GM18498 (cell line): ENCODE measurements around the gene ELOVL6.
"Not testable (repeated sequence)": the region's sequence is repeated elsewhere in the genome, so short reads cannot be mapped to it uniquely, and the experiment has no call there.

Experiments
- ATAC-seq: cut with Tn5 transposase; IDR thresholded peaks from one replicate; pipeline ENCODE4 v1.9.1; 2021; ENCODE audit warnings: mild to moderate bottlenecking, moderate library complexity; ENCODE audit not compliant: unreplicated experiment

ELOVL6 gene

GRCh38 chr4:110163327-110164069 is 34.9 kb downstream of the ELOVL6 start:
- ATAC-seq: no peak

- no peak for ATAC-seq
Measured at GRCh38 chr4:110160618-110161017, 37.8 kb downstream of the ELOVL6 start.

GRCh38 chr4:110159541-110159940 is 38.9 kb downstream of the ELOVL6 start:
- no peak for ATAC-seq

DNA sequence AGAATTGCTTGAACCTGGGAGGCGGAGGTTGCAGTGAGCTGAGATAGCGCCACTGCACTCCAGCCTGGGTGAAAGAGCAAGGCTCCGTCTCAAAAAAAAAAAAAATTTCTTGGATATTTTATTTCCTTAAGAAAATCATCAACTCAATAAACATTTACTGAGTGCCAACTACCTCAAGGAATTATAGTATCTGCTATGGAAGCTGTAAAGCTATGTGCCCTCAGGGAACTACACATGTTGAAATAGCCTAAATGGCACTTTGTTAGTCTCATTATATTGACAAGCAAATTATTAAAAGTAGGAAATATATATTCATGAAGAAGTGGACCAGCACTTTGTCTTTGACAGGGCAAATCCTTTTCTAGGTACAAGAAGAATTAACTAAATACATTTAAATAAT is 40.8 kb downstream of the ELOVL6 start:
- no peak for ATAC-seq

DNA sequence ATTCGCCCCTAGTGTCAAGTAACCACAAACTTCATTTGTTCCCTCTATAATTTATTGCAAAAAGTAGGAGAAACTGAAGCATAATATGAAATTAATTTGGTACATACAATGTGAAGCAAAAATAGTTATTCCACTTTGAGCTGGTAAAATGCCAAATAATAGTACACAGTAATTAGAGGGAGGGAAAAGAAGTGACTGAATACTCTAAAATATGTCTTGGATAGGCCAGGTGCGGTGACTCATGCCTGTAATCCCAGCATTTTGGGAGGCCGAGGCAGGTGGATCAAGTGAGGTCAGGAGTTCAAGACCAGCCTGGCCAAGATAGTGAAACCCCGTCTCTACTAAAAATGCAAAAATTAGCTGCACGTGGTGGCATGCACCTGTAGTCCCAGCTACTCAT is 41.2 kb downstream of the ELOVL6 start:
- not testable (repeated sequence) for ATAC-seq

- ATAC-seq: no peak
Measured at GRCh38 chr4:110156442-110156841, 42.0 kb downstream of the ELOVL6 start.

GRCh38 chr4:110155654-110156053 is 42.8 kb downstream of the ELOVL6 start:
- no peak for ATAC-seq

GRCh38 chr4:110154582-110154981 is 43.8 kb downstream of the ELOVL6 start:
- ATAC-seq: no peak

- no peak for ATAC-seq
Measured at GRCh38 chr4:110152386-110152785, 46.0 kb downstream of the ELOVL6 start.

GRCh38 chr4:110149089-110149488 is 49.3 kb downstream of the ELOVL6 start:
- ATAC-seq: no peak

- no peak for ATAC-seq
Measured at GRCh38 chr4:110142461-110142860, 56.0 kb downstream of the ELOVL6 start.

GRCh38 chr4:110139815-110140214 is 58.6 kb downstream of the ELOVL6 start:
- no peak for ATAC-seq

- ATAC-seq: no peak
Measured at GRCh38 chr4:110139111-110139510, 59.3 kb downstream of the ELOVL6 start.

DNA sequence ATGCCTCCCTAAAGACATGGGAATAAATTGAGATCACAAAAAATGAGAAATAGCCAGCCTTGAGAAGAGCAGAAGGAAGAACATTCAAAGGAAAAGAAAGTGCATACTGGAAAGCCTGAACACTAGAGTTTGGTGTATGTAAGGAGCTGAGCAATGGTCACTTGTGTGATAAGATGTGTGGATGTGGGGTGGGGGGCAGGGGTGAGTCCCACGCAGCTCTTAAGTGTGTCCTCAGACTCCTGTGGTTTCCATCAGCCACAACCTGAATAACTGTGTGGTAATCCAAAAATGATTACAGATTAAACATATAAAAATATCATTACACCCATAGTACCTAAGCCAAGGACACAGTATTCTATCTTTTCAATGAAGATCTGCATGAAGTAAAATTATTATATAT is 59.9 kb downstream of the ELOVL6 start:
- ATAC-seq: no peak

DNA sequence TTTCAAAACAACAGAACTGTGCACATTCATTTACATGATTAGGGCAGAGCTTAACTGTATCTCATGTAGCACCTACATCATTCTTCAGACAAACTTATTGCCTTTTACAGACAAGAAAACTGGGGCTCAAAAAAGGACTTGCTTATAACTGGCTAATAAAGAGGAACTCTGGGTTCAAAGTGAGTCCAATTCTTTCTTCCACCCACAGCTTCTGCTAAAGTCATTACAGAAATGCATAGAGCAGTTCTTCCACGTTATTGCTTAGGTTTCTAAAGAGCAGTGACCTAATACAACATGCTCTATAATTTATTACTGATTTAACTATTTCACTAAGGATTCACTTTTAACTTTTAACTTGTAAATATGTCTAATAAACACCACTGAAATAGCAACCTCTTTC is 60.6 kb downstream of the ELOVL6 start:
- no peak for ATAC-seq

DNA sequence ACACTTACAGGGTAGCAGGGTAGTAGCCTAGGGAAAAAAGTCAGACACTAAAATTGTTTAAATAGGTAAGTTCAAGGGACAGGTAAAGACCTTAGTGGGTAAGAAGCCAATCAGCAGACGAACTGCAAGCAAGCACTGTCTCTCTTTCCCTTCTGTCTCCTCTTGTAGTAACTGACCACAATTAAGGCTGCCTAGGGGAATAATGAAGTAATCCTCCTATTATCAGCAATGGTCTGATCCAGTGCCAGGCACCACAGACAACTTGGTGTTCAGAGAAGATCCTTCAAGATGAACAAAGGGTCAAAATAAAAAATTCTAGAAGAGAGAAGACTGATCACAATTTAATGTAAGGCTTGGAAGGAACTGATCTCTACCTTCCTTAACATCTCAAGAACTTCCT is 62.9 kb downstream of the ELOVL6 start:
- no peak for ATAC-seq

DNA sequence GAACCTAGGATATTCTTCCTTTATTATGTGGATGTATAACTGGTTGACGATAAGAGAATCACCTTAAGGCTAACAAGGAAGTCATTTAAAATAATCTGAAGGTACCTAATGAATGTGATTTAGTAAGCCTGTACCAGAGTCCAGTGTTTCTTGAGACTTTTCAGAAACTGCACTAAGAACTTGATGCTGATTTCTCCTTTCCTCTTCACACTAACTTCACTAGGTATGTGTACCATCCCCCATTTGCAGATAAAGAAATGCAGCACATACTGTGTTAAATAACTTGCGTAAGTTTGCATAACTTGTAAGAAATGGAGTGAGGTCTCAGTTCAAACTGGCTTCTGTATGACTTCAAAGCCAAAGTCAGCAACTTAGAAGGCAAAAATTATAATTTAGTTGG is 63.3 kb downstream of the ELOVL6 start:
- ATAC-seq: no peak

DNA sequence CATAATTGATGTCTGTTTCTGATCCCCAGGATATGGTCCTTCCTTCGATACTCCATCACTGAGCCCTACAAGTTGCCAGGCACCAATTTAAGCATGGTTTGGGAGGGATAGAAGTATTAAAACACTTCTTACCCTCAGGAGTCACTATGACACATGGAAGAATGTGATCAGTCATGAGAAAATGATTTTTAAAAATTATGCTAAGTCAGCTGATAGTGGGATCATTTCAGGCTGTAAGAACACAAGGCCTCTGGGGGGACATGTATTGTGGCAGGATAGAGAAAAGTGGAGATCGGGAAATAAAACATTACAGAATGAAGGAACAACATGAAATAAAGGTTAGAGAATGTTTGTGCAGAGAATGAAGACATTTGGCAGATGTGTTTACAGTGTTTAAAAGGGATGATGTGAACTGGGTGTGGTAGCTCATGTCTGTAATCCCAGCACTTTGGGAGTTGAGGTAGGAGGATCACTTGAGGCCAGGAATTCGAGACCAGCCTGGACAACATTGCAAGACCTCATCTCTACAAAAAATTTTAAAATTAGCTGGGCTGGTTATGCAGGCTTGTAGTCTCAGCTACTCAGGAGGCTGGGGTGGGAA is 64.0 kb downstream of the ELOVL6 start:
- ATAC-seq: no peak

DNA sequence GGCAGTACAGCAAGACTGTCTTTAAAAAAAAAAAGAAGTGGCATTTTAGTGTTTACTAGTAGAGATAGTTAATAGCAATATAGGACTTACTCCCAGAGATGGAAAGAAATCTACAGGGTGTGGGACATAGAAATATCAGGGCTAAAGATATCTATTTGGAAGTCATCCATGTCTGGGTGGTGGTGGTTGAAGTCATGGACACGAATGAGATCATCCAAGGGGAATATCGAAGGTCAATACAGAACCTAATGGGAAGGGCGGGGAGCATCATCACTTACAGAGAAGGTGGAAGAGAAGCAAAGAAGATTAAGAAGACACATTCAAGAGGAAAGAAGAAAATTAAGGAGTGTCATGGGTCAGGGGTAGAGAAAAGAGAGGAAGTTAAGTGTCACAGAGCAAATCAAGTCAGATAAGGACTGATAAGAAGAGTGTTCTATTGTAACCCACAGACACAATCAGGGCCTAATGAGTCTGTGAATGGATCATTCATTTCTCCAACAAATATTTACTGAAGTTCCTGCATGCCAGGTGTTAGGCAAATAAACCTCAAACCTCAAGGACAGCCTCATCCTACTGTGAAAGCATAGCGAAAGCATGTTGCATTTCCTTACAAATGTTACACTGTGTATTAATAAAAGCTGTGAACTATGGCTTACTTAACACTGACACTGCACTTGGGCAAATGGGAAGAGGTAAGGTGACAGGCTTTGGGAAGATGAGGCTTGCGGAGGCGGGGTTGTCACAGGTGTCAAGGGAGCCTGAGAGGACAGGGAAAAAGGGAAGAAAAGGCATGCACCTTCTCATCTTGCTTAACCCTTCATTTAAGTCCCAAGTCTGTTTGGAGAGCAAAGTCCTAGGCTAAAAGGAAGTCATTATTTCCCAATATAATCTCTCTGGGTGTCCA is 65.3 kb downstream of the ELOVL6 start:
- no peak for ATAC-seq

DNA sequence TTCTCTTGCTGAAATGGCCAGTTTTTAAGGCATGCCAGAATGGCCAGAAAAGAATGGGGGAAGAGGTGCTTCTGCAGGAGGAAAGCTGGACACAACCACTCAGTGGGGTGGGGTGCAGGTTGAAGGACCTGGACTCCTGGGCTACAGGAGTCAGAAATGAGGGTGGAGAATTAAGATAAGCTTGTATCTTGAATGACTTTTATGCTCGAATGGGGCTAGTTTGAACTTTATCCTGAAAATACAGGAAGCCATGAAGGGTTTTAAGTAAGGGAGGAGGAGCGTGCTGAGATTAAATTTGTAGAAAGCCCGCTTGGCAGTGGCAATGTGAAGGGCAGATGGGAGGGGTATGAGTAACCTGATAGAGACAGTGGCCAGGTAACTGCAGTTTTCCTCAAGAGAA is 66.5 kb downstream of the ELOVL6 start:
- ATAC-seq: no peak

- ATAC-seq: no peak
Measured at GRCh38 chr4:110130576-110131358, 67.6 kb downstream of the ELOVL6 start.
